SK-N-SH (cell line): Measurements from ENCODE around the gene DNAJC24. TPM values are rescaled to one million over a fixed set of nuclear protein-coding genes. Genes with fewer than 3 reads are reported as not detected.

Source experiments
- CTCF ChIA-PET: fragments of 300-600, 350-600 bp; formaldehyde crosslinking; extraction: SDS; loops from one replicate; lab custom pipeline; 2021; lab: Yijun Ruan, JAX
- POLR2A ChIA-PET: fragments of 350-600 bp; sonication (Branson Sonifier 250); formaldehyde crosslinking; extraction: SDS; loops from one replicate; lab custom pipeline; 2020; ENCODE audit warnings: antibody characterized with exemption, inconsistent platforms; lab: Yijun Ruan, JAX
- DNase-seq: peaks from one replicate; pipeline ENCODE4 v3.0.0; 2012
- H2AFZ ChIP-seq: fragments of 200-600 bp; sonication (generic); 2 replicates; pipeline ENCODE4 v1.8.1; 2016; ENCODE audit warnings: antibody characterized with exemption, mild to moderate bottlenecking, low read depth
- H3F3A ChIP-seq: fragments of 200-600 bp; sonication (generic); replicated peaks from 2 replicates; pipeline ENCODE3; 2016; ENCODE audit warnings: antibody characterized with exemption, mild to moderate bottlenecking; ENCODE audit not compliant: insufficient read depth
- H3K27ac ChIP-seq, 2 experiments: fragments of 200-500 bp in 1 of 2; fragments of 200-600 bp in 1 of 2; sonication (Bioruptor generic) in 1 of 2; sonication (generic), shearing (Covaris generic) in 1 of 2; 2 replicates each; pipeline versions ENCODE4 v1.5.1 to v1.6.1; 2014 to 2016; ENCODE audit warnings: low read depth in 2 of 2, inconsistent platforms in 1 of 2, low read length in 1 of 2, mild to moderate bottlenecking in 1 of 2, mixed read lengths in 1 of 2
- H3K27me3 ChIP-seq: fragments of 200-600 bp; sonication (generic), shearing (Covaris generic); 2 replicates; pipeline ENCODE4 v1.6.1; 2016; ENCODE audit warnings: mixed run types; ENCODE audit not compliant: insufficient read depth
- H3K36me3 ChIP-seq, 2 experiments: fragments of 200-500 bp in 1 of 2; fragments of 200-600 bp in 1 of 2; sonication (Bioruptor generic) in 1 of 2; sonication (generic) in 1 of 2; replicated peaks in 1 of 2; 2 replicates each; pipeline versions ENCODE3 to v1.5.1; 2014 to 2016; ENCODE audit warnings: low read length in 1 of 2, mild to moderate bottlenecking in 1 of 2; ENCODE audit not compliant: insufficient read depth in 2 of 2, control insufficient read depth in 1 of 2
- H3K4me1 ChIP-seq, 2 experiments: fragments of 200-500 bp in 1 of 2; fragments of 200-600 bp in 1 of 2; sonication (Bioruptor generic) in 1 of 2; sonication (generic), shearing (Covaris generic) in 1 of 2; 2 replicates each; pipeline versions ENCODE4 v1.5.1 to v1.6.1; 2014 to 2016; ENCODE audit warnings: low read depth in 1 of 2, low read length in 1 of 2, mixed run types in 1 of 2; ENCODE audit not compliant: insufficient read depth in 2 of 2, control insufficient read depth in 1 of 2
- H3K4me2 ChIP-seq: fragments of 200-600 bp; sonication (generic), shearing (Covaris generic); 2 replicates; pipeline ENCODE4 v1.6.1; 2017; ENCODE audit warnings: mixed run types
- H3K4me3 ChIP-seq, 2 experiments: fragments of 200-500 bp in 1 of 2; fragments of 200-600 bp in 1 of 2; sonication (Bioruptor generic) in 1 of 2; sonication (generic), shearing (Covaris generic) in 1 of 2; 2 replicates each; pipeline versions ENCODE4 v1.5.1 to v1.8.1; 2014 to 2016; ENCODE audit warnings: low read depth in 2 of 2, inconsistent platforms in 1 of 2, low read length in 1 of 2, mild to moderate bottlenecking in 1 of 2, mixed read lengths in 1 of 2, moderate library complexity in 1 of 2
- H3K79me2 ChIP-seq: fragments of 200-600 bp; sonication (generic); 2 replicates; pipeline ENCODE4 v1.8.1; 2017; ENCODE audit warnings: mild to moderate bottlenecking; ENCODE audit not compliant: insufficient read depth
- H3K9ac ChIP-seq: fragments of 200-600 bp; sonication (generic); 2 replicates; pipeline ENCODE4 v1.6.1; 2017; ENCODE audit warnings: mixed run types
- H3K9me2 ChIP-seq: fragments of 200-600 bp; sonication (generic); 2 replicates; pipeline ENCODE4 v1.6.1; 2017; ENCODE audit warnings: mixed run types
- H3K9me3 ChIP-seq: fragments of 200-600 bp; sonication (generic); 2 replicates; pipeline ENCODE4 v1.6.1; 2017; ENCODE audit warnings: mixed run types, mild to moderate bottlenecking, moderate library complexity
- H4K20me1 ChIP-seq: fragments of 200-600 bp; sonication (generic); 2 replicates; pipeline ENCODE4 v1.6.1; 2017; ENCODE audit warnings: mild to moderate bottlenecking, mixed run types; ENCODE audit not compliant: insufficient read depth
- ELF1 ChIP-seq: IDR thresholded peaks from 2 replicates; pipeline ENCODE4 v1.4.0; 2012
- EP300 ChIP-seq, 2 experiments: IDR thresholded peaks; 2 replicates each; pipeline versions ENCODE4 v1.4.0 to v1.6.1; 2012; ENCODE audit warnings: borderline replicate concordance in 1 of 2, low read depth in 1 of 2, low read length in 1 of 2
- FOXJ3 ChIP-seq: sonication (generic); formaldehyde crosslinking; IDR thresholded peaks from 2 replicates; pipeline ENCODE4 v1.5.1; 2020; ENCODE audit warnings: mild to moderate bottlenecking, missing genetic modification reagents
- FOXM1 ChIP-seq: IDR thresholded peaks from 2 replicates; pipeline ENCODE4 v1.4.0; 2012; ENCODE audit warnings: low read depth, mild to moderate bottlenecking
- GABPA ChIP-seq: IDR thresholded peaks from 2 replicates; pipeline ENCODE4 v1.4.0; 2012; ENCODE audit warnings: low read depth, mild to moderate bottlenecking
- GATA2 ChIP-seq: sonication (generic); formaldehyde crosslinking; IDR thresholded peaks from 2 replicates; pipeline ENCODE4 v1.5.0; 2020; ENCODE audit warnings: mild to moderate bottlenecking, missing genetic modification reagents
- JUND ChIP-seq: IDR thresholded peaks from 2 replicates; pipeline ENCODE4 v1.4.0; 2012
- MEF2A ChIP-seq: IDR thresholded peaks from 2 replicates; pipeline ENCODE4 v1.4.0; 2012; ENCODE audit warnings: low read depth, borderline replicate concordance
- RAD21 ChIP-seq: IDR thresholded peaks from 2 replicates; pipeline ENCODE4 v1.6.1; 2012; ENCODE audit warnings: mild to moderate bottlenecking, low read length
- TCF12 ChIP-seq: IDR thresholded peaks from 2 replicates; pipeline ENCODE4 v1.4.0; 2012
- TEAD4 ChIP-seq: IDR thresholded peaks from 2 replicates; pipeline ENCODE4 v1.4.0; 2012; ENCODE audit warnings: mild to moderate bottlenecking, borderline replicate concordance; ENCODE audit not compliant: insufficient read depth
- WGBS: methylation state at CpG from one replicate; pipeline ENCODE4 v1.1.6; 2017; ENCODE audit warnings: low lambda C conversion rate; 5-methylcytosine and 5-hydroxymethylcytosine counted together
- polyA plus RNA-seq, 3 experiments: library from polyadenylated mRNA; depleted of rRNA; stranded (reverse); fragments of >200 nt; gene quantifications; 2 replicates each; pipeline ENCODE4 v1.2.3, GENCODE V29; 2012
- TF ChIP-seq, protein P1 (sequence below): fragments of 150-350 bp; IDR thresholded peaks from 2 replicates; pipeline ENCODE4 v1.6.1; 2017; ENCODE audit warnings: antibody characterized with exemption, low read length, low read depth, borderline replicate concordance
- TF ChIP-seq, protein P2 (sequence below): fragments of 150-350 bp; IDR thresholded peaks from 2 replicates; pipeline ENCODE4 v1.6.1; 2016; ENCODE audit warnings: mild to moderate bottlenecking, low read depth, low read length
- TF ChIP-seq, protein P3 (sequence below): IDR thresholded peaks from 2 replicates; pipeline ENCODE4 v1.4.0; 2012; ENCODE audit warnings: low read depth, borderline replicate concordance
- TF ChIP-seq, protein P4 (sequence below): IDR thresholded peaks from 2 replicates; pipeline ENCODE4 v1.6.1; 2012; ENCODE audit warnings: mild to moderate bottlenecking, low read depth, low read length, moderate library complexity
- TF ChIP-seq, protein P5 (sequence below): fragments of 200-600 bp; sonication (generic); IDR thresholded peaks from 2 replicates; pipeline ENCODE4 v1.6.1; 2017; ENCODE audit warnings: antibody characterized with exemption, mild to moderate bottlenecking, moderate library complexity

DNAJC24 gene
- polyA plus RNA-seq, 1 of the 3 experiments (the other 2 are of a cell fraction), result 6.2 TPM

DNA sequence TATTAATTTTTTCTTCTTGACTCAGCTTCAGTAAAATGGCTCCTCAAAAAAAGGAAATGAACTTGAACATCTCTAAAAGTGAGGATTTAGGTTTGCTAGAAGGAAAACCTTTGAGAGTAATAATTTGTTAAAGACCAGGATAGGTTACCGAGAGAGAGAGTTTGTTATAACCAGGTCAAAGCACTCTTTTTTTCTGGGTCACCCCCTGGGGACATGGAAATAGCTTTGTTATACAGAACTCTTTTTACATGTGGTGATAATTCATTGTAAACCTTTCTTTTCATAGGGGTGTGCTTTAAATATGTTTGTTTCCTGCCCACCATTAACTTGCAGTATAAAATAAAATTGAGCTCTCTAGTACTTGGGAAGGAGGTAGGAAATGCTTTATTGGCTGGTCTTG is 47.7 kb downstream of the DNAJC24 start:
- Histone ChIP-seq H3K27me3 (no peaks in the 10 kb centered on the region), H2AFZ (no peak overlapping the region), H3K27ac (no peak overlapping the region), H4K20me1 (no peaks in the 10 kb centered on the region), H3K36me3 (no peaks in the 10 kb centered on the region), H3F3A (peaks cover under 1% of the 10 kb centered on the region), H3K4me3 (no peak overlapping the region), H3K79me2 (no peaks in the 10 kb centered on the region), H3K9ac (no peak overlapping the region), H3K4me2 (no peak overlapping the region), H3K9me3 (no peaks in the 10 kb centered on the region), H3K9me2 (no peaks in the 10 kb centered on the region), H3K4me1 (no peaks in the 10 kb centered on the region; a peak in 1 of 4 replicates)
- 96% methylated on average over 1 of the region's 1 CpG for WGBS
- TF ChIP-seq MEF2A (no peak), EP300 (IDR thresholded peaks at IDR 0.05; ENCODE audit: borderline replicate concordance in 1 of 2, low read depth in 1 of 2, low read length in 1 of 2) (no peak), TEAD4 (no peak), GABPA (no peak), JUND (no peak), GATA2 (CRISPR knock-in tag) (no peak)
- TF ChIP-seq, protein P1, sequence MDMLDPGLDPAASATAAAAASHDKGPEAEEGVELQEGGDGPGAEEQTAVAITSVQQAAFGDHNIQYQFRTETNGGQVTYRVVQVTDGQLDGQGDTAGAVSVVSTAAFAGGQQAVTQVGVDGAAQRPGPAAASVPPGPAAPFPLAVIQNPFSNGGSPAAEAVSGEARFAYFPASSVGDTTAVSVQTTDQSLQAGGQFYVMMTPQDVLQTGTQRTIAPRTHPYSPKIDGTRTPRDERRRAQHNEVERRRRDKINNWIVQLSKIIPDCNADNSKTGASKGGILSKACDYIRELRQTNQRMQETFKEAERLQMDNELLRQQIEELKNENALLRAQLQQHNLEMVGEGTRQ, result no peak
- TF ChIP-seq, protein P2, sequence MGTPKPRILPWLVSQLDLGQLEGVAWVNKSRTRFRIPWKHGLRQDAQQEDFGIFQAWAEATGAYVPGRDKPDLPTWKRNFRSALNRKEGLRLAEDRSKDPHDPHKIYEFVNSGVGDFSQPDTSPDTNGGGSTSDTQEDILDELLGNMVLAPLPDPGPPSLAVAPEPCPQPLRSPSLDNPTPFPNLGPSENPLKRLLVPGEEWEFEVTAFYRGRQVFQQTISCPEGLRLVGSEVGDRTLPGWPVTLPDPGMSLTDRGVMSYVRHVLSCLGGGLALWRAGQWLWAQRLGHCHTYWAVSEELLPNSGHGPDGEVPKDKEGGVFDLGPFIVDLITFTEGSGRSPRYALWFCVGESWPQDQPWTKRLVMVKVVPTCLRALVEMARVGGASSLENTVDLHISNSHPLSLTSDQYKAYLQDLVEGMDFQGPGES, result no peak
- TF ChIP-seq, protein P3, sequence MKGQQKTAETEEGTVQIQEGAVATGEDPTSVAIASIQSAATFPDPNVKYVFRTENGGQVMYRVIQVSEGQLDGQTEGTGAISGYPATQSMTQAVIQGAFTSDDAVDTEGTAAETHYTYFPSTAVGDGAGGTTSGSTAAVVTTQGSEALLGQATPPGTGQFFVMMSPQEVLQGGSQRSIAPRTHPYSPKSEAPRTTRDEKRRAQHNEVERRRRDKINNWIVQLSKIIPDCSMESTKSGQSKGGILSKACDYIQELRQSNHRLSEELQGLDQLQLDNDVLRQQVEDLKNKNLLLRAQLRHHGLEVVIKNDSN, result no peak
- POLR2A ChIA-PET, result no interaction called here
- CTCF ChIA-PET, result interaction anchor here (0.7 to 1.2 kb wide), 2 partner anchors 16 to 225 kb away, joined by 3 read pairs; no protein-coding TSS in a partner anchor
- no peak for DNase-seq

DNA sequence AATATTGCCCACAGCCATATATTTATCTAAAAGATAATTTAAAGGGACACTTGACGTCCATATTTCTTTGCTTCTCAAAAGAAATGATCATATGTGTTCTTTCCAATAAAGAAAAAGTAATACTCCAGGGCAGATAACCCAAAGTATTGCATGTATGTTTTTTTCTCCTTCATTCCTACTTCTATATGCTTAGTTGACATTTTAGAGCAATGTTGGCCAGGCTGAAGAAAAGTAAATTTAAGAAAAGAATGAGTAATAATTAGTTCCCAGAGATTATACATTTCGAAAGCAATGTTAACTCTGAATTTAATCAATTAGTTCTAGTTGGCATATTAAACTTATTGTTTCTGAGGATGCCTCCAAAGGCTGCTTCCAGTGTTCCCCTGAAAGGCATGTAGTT is 48.2 kb downstream of the DNAJC24 start:
- ChIA-PET CTCF (interaction anchor here (0.7 kb wide), 1 partner anchor 224 kb away, joined by 3 read pairs; no protein-coding TSS in a partner anchor), POLR2A (no interaction called here)
- Histone ChIP-seq H3F3A (no peaks in the 10 kb centered on the region), H3K4me2 (no peak overlapping the region), H3K27ac (no peak overlapping the region), H3K9me2 (no peaks in the 10 kb centered on the region), H3K79me2 (no peaks in the 10 kb centered on the region), H2AFZ (no peak overlapping the region), H3K4me1 (no peaks in the 10 kb centered on the region; a peak in 1 of 4 replicates), H3K9ac (no peak overlapping the region), H3K27me3 (no peaks in the 10 kb centered on the region), H3K9me3 (no peaks in the 10 kb centered on the region), H4K20me1 (no peaks in the 10 kb centered on the region), H3K36me3 (no peaks in the 10 kb centered on the region), H3K4me3 (no peak overlapping the region)
- WGBS, result 93% methylated on average over 2 of the region's 2 CpGs
- TF ChIP-seq, protein P4, sequence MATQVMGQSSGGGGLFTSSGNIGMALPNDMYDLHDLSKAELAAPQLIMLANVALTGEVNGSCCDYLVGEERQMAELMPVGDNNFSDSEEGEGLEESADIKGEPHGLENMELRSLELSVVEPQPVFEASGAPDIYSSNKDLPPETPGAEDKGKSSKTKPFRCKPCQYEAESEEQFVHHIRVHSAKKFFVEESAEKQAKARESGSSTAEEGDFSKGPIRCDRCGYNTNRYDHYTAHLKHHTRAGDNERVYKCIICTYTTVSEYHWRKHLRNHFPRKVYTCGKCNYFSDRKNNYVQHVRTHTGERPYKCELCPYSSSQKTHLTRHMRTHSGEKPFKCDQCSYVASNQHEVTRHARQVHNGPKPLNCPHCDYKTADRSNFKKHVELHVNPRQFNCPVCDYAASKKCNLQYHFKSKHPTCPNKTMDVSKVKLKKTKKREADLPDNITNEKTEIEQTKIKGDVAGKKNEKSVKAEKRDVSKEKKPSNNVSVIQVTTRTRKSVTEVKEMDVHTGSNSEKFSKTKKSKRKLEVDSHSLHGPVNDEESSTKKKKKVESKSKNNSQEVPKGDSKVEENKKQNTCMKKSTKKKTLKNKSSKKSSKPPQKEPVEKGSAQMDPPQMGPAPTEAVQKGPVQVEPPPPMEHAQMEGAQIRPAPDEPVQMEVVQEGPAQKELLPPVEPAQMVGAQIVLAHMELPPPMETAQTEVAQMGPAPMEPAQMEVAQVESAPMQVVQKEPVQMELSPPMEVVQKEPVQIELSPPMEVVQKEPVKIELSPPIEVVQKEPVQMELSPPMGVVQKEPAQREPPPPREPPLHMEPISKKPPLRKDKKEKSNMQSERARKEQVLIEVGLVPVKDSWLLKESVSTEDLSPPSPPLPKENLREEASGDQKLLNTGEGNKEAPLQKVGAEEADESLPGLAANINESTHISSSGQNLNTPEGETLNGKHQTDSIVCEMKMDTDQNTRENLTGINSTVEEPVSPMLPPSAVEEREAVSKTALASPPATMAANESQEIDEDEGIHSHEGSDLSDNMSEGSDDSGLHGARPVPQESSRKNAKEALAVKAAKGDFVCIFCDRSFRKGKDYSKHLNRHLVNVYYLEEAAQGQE, result no peak
- no peak for TF ChIP-seq TCF12
- no peak for TF ChIP-seq EP300 (IDR thresholded peaks at IDR 0.05; ENCODE audit: borderline replicate concordance in 1 of 2, low read depth in 1 of 2, low read length in 1 of 2)
- TF ChIP-seq, protein P2, result no peak
- no peak for TF ChIP-seq TEAD4
- TF ChIP-seq FOXM1, result no peak
- TF ChIP-seq MEF2A, result no peak
- no peak for TF ChIP-seq JUND
- no peak for TF ChIP-seq ELF1
- TF ChIP-seq FOXJ3, result no peak
- TF ChIP-seq, protein P5, sequence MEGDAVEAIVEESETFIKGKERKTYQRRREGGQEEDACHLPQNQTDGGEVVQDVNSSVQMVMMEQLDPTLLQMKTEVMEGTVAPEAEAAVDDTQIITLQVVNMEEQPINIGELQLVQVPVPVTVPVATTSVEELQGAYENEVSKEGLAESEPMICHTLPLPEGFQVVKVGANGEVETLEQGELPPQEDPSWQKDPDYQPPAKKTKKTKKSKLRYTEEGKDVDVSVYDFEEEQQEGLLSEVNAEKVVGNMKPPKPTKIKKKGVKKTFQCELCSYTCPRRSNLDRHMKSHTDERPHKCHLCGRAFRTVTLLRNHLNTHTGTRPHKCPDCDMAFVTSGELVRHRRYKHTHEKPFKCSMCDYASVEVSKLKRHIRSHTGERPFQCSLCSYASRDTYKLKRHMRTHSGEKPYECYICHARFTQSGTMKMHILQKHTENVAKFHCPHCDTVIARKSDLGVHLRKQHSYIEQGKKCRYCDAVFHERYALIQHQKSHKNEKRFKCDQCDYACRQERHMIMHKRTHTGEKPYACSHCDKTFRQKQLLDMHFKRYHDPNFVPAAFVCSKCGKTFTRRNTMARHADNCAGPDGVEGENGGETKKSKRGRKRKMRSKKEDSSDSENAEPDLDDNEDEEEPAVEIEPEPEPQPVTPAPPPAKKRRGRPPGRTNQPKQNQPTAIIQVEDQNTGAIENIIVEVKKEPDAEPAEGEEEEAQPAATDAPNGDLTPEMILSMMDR, result no peak
- no peak for TF ChIP-seq RAD21
- DNase-seq, result no peak
